NCI-H1694 treated with DMSO at 0.1 percent for 48 hours (cell line): ENCODE measurements around the gene CISH.

ENCODE experiments used
- DNase-seq: peaks from one replicate; lab custom pipeline; 2025; lab: John Stamatoyannopoulos, UW

Gene CISH

GRCh38 chr3:50571486-50571885 is 40.1 kb downstream of the CISH start:
- no peak for DNase-seq

GRCh38 chr3:50570508-50571279 is 40.9 kb downstream of the CISH start:
- no peak for DNase-seq

DNA sequence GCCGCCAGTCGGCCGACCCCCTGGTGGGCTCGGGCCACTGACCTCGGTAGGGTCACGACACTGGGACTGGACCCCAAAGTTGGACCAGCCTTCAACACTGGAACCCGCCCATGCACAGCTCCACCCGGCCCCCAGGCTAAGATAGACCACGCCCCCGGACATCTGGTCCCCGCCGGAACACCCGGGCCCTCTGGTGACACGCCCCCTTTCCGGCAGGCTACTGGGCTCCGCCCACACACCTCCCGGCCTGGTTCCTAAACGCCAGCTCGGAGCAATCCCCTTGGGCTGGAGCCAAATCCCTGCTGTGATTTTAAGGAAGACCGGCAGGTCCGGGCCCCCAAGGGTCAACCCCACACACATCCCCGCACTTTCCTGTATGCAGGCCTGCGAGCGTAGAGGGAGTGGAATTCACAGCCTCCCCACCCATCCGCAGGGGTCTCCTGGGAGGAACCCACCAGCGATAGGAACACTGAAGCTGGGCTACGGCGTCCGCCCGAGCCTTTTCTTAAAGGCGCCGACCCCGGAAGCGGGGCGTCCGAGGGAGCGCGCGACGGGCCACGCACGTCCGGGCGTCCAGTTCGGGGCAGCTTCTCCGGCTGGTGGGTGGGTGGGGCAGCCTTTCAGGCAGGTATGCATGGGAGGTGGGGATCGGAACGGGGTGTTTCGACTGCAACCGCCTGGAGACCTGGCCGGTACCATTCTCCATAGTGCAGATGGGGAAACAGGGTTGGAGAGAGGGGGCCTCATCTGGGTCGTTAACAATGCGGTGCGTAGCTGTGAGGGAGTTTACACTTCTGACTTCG is 42.4 kb downstream of the CISH start, which contains the start of gene HEMK1:
Gene HEMK1 (plus strand): TSS at position 576 of the 803 bp plus-strand sequence. CDS start 1,583 bp downstream, outside the sequence.
- peak; percentile 63 for DNase-seq

DNA sequence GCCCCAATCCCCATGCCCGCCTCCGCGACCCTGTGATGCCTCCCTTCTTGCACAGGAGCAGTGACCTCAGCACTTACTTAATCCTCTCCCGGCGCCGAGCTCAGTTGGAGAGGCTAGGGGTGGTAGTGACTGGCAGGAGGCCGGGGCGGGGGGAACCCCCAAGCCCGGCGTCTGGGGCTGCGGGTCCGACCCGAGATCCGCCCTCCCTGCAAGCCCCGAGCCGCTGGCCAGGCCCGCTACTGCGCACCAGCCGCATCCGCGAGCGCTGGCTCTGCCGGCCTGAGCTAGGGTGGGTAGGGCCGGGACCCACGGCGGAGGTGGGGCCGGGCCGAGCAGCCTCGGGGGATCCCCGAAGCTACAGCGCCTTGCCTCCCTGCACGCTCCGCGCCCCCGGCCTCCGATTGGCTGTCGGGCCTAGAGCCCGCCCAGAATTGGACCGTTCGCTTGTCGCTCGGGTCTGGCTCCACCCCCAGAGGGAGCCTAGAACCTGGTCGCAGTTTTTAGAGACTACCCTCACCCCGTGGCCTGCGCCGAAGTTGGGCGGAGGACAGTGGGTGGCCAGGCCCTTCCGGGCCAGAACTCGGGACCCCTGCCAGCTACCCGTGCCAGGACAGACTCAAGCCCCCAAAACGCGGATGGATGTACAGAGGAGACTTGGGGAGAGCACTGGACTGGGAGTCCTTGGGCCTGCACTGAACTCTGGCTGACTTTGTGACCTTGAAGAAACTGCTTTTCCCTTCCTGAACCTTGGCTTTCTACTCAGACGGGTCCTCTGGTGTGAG is 44.0 kb downstream of the CISH start, which contains the start of gene C3orf18:
Gene C3orf18 (minus strand): TSS at position 362 of the 782 bp plus-strand sequence. CDS start 2,048 bp downstream, outside the sequence.
- no peak for DNase-seq

DNA sequence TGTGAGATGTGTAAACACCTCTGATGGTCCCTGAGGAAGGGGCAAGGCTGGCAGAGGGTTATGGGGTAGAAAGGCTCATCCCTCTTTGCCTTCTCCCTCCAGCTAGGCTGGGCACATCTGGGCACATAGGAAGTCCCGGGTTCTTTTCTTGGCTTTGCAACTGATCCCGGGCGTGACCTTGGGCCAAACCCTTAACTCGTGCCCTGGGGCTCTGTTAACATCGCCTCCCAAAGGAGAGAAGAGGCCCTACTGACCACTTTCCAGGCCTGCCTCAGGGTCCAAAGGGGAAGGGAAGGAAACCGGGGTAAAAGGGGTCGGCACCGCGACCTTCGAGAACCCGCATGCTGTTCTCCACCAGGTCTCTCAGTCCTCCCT is 44.6 kb downstream of the CISH start:
- no peak for DNase-seq

DNA sequence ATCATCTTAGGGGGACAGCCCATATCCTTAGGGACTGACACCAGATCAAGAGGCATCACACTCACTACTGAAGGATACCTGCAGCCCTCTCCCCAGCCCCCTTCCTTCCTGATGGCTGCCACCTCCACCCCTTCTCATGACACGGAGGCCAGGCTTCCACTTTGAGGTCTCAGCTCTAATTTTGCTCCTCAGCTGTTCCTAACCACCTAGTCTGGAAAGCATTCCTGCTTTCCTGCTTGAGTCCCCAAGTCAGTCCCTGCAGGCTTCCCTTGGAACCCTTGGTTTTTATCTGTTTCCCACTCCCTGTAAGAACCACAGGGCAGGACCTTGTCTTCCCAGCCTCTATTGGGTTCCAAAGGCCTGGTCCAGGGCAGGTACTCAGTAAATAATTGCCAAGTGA is 47.3 kb downstream of the CISH start:
- no peak for DNase-seq

DNA sequence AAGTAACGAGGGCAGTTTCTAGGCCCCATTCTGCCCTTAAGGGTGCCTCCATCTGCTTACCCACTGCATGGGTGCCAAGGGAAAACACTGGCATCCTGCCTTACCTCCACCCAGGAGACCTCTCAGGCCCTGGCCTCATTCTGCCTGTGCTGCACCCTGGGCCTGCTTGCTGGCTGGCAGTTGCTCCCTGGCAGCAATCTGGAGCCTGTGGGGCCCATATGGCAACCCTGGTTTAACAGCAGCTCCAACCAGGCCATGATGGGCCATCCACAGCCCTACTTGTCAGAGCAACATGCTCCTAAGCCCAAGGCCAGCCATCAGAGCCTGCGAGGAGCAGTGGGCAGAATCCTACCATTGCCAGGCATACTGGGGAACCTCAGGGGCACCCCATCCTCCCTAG is 47.7 kb downstream of the CISH start:
- peak; percentile 49 for DNase-seq

GRCh38 chr3:50562861-50563260 is 48.7 kb downstream of the CISH start:
- no peak for DNase-seq

GRCh38 chr3:50559702-50560101 is 51.9 kb downstream of the CISH start:
- no peak for DNase-seq

DNA sequence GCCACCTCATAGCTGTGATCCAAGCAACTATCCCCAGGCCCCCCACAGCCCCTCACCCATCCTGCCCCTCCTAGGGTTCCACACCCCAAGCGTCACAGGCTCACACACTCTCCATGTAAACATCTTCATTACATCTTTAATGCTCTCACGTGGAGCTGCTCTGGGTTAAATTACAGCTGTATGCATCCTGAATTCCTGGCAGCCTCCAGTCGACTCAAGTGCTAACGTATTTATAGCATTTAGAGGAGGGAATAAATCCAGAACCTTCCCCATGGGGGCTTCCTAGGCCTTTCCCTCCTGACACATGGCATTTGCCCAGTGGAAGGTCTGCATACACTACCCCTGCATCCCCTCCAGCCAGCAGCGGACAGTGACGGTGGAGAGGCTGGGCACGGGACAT is 53.7 kb downstream of the CISH start:
- no peak for DNase-seq

DNA sequence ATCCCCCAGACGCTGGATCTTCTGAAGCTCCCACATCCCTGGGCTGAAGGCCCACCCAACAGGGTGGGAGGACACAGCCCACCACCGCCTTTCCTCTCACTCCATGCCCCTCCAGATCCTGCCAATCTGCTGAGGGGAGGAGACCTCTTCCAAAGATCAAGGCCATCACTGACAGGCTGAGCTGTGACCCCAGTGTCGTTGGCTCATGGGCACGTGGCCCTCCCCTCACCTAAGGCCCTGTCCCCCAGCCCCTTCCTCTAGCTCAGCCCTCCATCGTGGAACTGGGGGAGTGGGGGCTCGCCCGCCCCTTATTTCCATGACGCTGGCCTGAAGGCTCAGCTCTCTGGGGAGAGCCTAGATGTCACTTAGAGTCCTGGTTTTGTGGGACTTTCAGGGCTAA is 54.5 kb downstream of the CISH start:
- no peak for DNase-seq
